ENCODE data around the gene RNF41. TPM values are rescaled to one million over a fixed set of nuclear protein-coding genes. Genes with fewer than 3 reads are reported as not detected.
A peak's percentile ranks its signal among the peaks of the same experiment; 100 is the strongest.

Gene RNF41
- total and polyA plus RNA-seq, 2 of the 13 experiments (the other 11 are each of a cell fraction or from before 2014, with no cell fraction given) = 27.1 to 39.4 TPM

- TF ChIP-seq ZNF333 (CRISPR knock-in tag; IDR thresholded peaks at IDR 0.05; ENCODE audit: borderline replicate concordance) (peak; percentile 40; the same call in 1 of the 2 replicates), ZFP90 (CRISPR knock-in tag; IDR thresholded peaks at IDR 0.05; ENCODE audit: borderline replicate concordance) (peak; percentile 83; the same call in 1 of the 2 replicates), ATF5 (CRISPR knock-in tag; IDR thresholded peaks at IDR 0.05; ENCODE audit: low read depth) (peak; percentile 94), BCLAF1 (IDR thresholded peaks at IDR 0.05) (no peak), GPBP1L1 (CRISPR knock-in tag; IDR thresholded peaks at IDR 0.05) (no peak), ZNF670 (CRISPR knock-in tag; IDR thresholded peaks at IDR 0.05; ENCODE audit: borderline replicate concordance) (0 out of 2 replicates have a peak, but pooled peaks have one; percentile 5), ZNF33B (CRISPR knock-in tag; IDR thresholded peaks at IDR 0.05) (peak; percentile 94; the same call in 1 of the 2 replicates), HIVEP1 (CRISPR knock-in tag; IDR thresholded peaks at IDR 0.05) (peak; percentile 57; the same call in 1 of the 2 replicates), NAIF1 (CRISPR knock-in tag; IDR thresholded peaks at IDR 0.05; ENCODE audit: borderline replicate concordance) (peak; percentile 37; the same call in 1 of the 2 replicates), EED (CRISPR knock-in tag; IDR thresholded peaks at IDR 0.05) (peak; percentile 48), IRF9 (CRISPR knock-in tag; IDR thresholded peaks at IDR 0.05; ENCODE audit: borderline replicate concordance) (peak; percentile 55; the same call in 1 of the 2 replicates), ZNF331 (CRISPR knock-in tag; IDR thresholded peaks at IDR 0.05) (peak; percentile 75), FOXJ3 (CRISPR knock-in tag; IDR thresholded peaks at IDR 0.05; ENCODE audit: borderline replicate concordance) (0 out of 2 replicates have a peak, but pooled peaks have one; percentile 58), ATF4 (CRISPR knock-in tag; IDR thresholded peaks at IDR 0.05) (no peak; a peak in 1 of 4 replicates), GFI1 (CRISPR knock-in tag; IDR thresholded peaks at IDR 0.05; ENCODE audit: borderline replicate concordance) (0 out of 2 replicates have a peak, but pooled peaks have one; percentile 27), NFYC (CRISPR knock-in tag; IDR thresholded peaks at IDR 0.05) (peak; percentile 54), NR0B2 (CRISPR knock-in tag; IDR thresholded peaks at IDR 0.05) (no peak), MLX (CRISPR knock-in tag; IDR thresholded peaks at IDR 0.05) (0 out of 2 replicates have a peak, but pooled peaks have one; percentile 36), HDAC2 (CRISPR knock-in tag; IDR thresholded peaks at IDR 0.05) (peak; percentile 40; the same call in 1 of the 2 replicates), CAMTA2 (CRISPR knock-in tag; IDR thresholded peaks at IDR 0.05; ENCODE audit: borderline replicate concordance) (no peak)
These were observed at the start of gene RNF41 (continued) for GRCh38 chr12:56221757-56222530.

Data from HepG2 (cell line).